Smooth muscle cell (in vitro differentiated cells): ENCODE data around the gene GAD1. TPM values are rescaled to one million over a fixed set of nuclear protein-coding genes. Genes with fewer than 3 reads are reported as not detected.

ENCODE experiments used
- DNase-seq: peaks from one replicate; lab custom pipeline; 2025; ENCODE audit not compliant: unreplicated experiment; lab: John Stamatoyannopoulos, UW
- H2AFZ ChIP-seq: fragments of 200-600 bp; sonication (generic); 2 replicates; pipeline ENCODE4 v1.6.0; 2016; ENCODE audit warnings: antibody characterized with exemption, low read depth, mild to moderate bottlenecking
- H3F3A ChIP-seq: fragments of 200-600 bp; sonication (generic); 2 replicates; pipeline ENCODE4 v1.6.0; 2017; ENCODE audit warnings: antibody characterized with exemption, low read depth
- H3K27ac ChIP-seq: fragments of 200-600 bp; sonication (generic); 2 replicates; pipeline ENCODE4 v1.5.1; 2016; ENCODE audit warnings: low read depth, mild to moderate bottlenecking
- H3K27me3 ChIP-seq: fragments of 200-600 bp; sonication (generic); 2 replicates; pipeline ENCODE4 v1.6.1; 2016; ENCODE audit warnings: low read depth, mild to moderate bottlenecking
- H3K36me3 ChIP-seq: fragments of 200-600 bp; sonication (generic); 2 replicates; pipeline ENCODE4 v1.5.1; 2016; ENCODE audit warnings: low read depth
- H3K4me1 ChIP-seq: fragments of 200-600 bp; sonication (generic); 2 replicates; pipeline ENCODE4 v1.5.1; 2016; ENCODE audit warnings: low read depth
- H3K4me2 ChIP-seq: fragments of 200-600 bp; sonication (generic); 2 replicates; pipeline ENCODE4 v1.6.0; 2016; ENCODE audit warnings: mild to moderate bottlenecking
- H3K4me3 ChIP-seq: fragments of 200-600 bp; sonication (generic); 2 replicates; pipeline ENCODE4 v1.5.1; 2016; ENCODE audit warnings: mild to moderate bottlenecking
- H3K79me2 ChIP-seq: fragments of 200-600 bp; sonication (generic); 2 replicates; pipeline ENCODE4 v1.6.0; 2016; ENCODE audit warnings: low read depth, mild to moderate bottlenecking
- H3K9ac ChIP-seq: fragments of 200-600 bp; sonication (generic); 2 replicates; pipeline ENCODE4 v1.6.0; 2016; ENCODE audit warnings: low read depth
- H3K9me3 ChIP-seq: fragments of 200-600 bp; sonication (generic); replicated peaks from 2 replicates; pipeline ENCODE4 v1.5.1; 2016; ENCODE audit warnings: low read depth
- H4K20me1 ChIP-seq: fragments of 200-600 bp; sonication (generic); 2 replicates; pipeline ENCODE4 v1.6.0; 2016; ENCODE audit warnings: low read depth
- CTCF ChIP-seq: fragments of 200-600 bp; sonication (generic); IDR thresholded peaks from 2 replicates; pipeline ENCODE4 v1.5.1; 2017; ENCODE audit warnings: borderline replicate concordance, mild to moderate bottlenecking, antibody characterized with exemption; ENCODE audit not compliant: insufficient read depth, poor library complexity, severe bottlenecking
- WGBS: methylation state at CpG from one replicate; pipeline ENCODE4 v1.1.7; 2016; ENCODE audit warnings: low lambda C conversion rate; 5-methylcytosine and 5-hydroxymethylcytosine counted together
- polyA plus RNA-seq: library from polyadenylated mRNA; unstranded; fragments of >200 nt; fragmentation: Nextera tagmentation; extraction: Ambion mirVana; gene quantifications from 2 replicates; pipeline ENCODE4 v1.2.1, GENCODE V29; 2016
- total RNA-seq: library from RNA; depleted of rRNA; stranded (reverse); fragments of >200 nt; gene quantifications from 2 replicates; pipeline ENCODE4 v1.2.3, GENCODE V29; 2014

Gene GAD1
- total and polyA plus RNA-seq, 2 experiments from 2014 or later = 0.11 to 1.0 TPM

- Histone ChIP-seq H3K27ac (no peak overlapping the region), H3K4me3 (no peak overlapping the region), H3K79me2 (no peaks in the 10 kb centered on the region), H2AFZ (no peak overlapping the region), H3F3A (no peaks in the 10 kb centered on the region), H3K9ac (no peak overlapping the region), H3K4me2 (no peak overlapping the region), H3K27me3 (peaks cover 11% of the 10 kb centered on the region), H3K9me3 (no peaks in the 10 kb centered on the region), H3K36me3 (no peaks in the 10 kb centered on the region), H3K4me1 (no peaks in the 10 kb centered on the region), H4K20me1 (no peaks in the 10 kb centered on the region)
- no peak for DNase-seq
- WGBS = 82% methylated on average over 1 of the region's 1 CpG
- no peak for TF ChIP-seq CTCF
Measured at GRCh38 chr2:170886386-170886785, 69.7 kb downstream of the GAD1 start.

- Histone ChIP-seq H3K27ac (no peak overlapping the region), H3K4me2 (no peak overlapping the region), H3K79me2 (no peaks in the 10 kb centered on the region), H3K4me3 (no peak overlapping the region), H3K27me3 (peaks cover under 1% of the 10 kb centered on the region), H3K36me3 (no peaks in the 10 kb centered on the region), H3F3A (no peaks in the 10 kb centered on the region), H2AFZ (no peak overlapping the region), H3K4me1 (no peaks in the 10 kb centered on the region), H3K9ac (no peak overlapping the region), H3K9me3 (no peaks in the 10 kb centered on the region), H4K20me1 (no peaks in the 10 kb centered on the region)
- no peak for DNase-seq
- TF ChIP-seq CTCF = no peak
Measured at GRCh38 chr2:170887496-170887895, 70.8 kb downstream of the GAD1 start.

- H2AFZ ChIP-seq = no peak overlapping the region
- no peak for DNase-seq
- no peak overlapping the region for H3K27ac ChIP-seq
- no peaks in the 10 kb centered on the region for H3K79me2 ChIP-seq
- no peaks in the 10 kb centered on the region for H3F3A ChIP-seq
- no peaks in the 10 kb centered on the region for H4K20me1 ChIP-seq
- TF ChIP-seq CTCF = no peak
- H3K9me3 ChIP-seq = no peaks in the 10 kb centered on the region
- H3K4me3 ChIP-seq = no peak overlapping the region
- no peak overlapping the region for H3K9ac ChIP-seq
- H3K4me2 ChIP-seq = no peak overlapping the region
- no peaks in the 10 kb centered on the region for H3K27me3 ChIP-seq
- H3K36me3 ChIP-seq = no peaks in the 10 kb centered on the region
- H3K4me1 ChIP-seq = no peaks in the 10 kb centered on the region
- WGBS = 85% methylated on average over 3 of the region's 3 CpGs
Measured at GRCh38 chr2:170887896-170888295, 71.2 kb downstream of the GAD1 start.

- no peak overlapping the region for H3K9ac ChIP-seq
- TF ChIP-seq CTCF = no peak
- no peaks in the 10 kb centered on the region for H3K4me1 ChIP-seq
- no peak overlapping the region for H3K4me3 ChIP-seq
- no peak for DNase-seq
- H3K27me3 ChIP-seq = no peaks in the 10 kb centered on the region
- WGBS = 83% methylated on average over 4 of the region's 4 CpGs
- H3K27ac ChIP-seq = no peak overlapping the region
- H3K4me2 ChIP-seq = no peak overlapping the region
- no peaks in the 10 kb centered on the region for H3F3A ChIP-seq
- H3K9me3 ChIP-seq = no peaks in the 10 kb centered on the region
- H2AFZ ChIP-seq = no peak overlapping the region
- no peaks in the 10 kb centered on the region for H3K79me2 ChIP-seq
- no peaks in the 10 kb centered on the region for H3K36me3 ChIP-seq
- no peaks in the 10 kb centered on the region for H4K20me1 ChIP-seq
Measured at GRCh38 chr2:170891893-170892292, 75.2 kb downstream of the GAD1 start.
